ENCODE results near the gene CDKN2B-AS1. TPM values are rescaled to one million over a fixed set of nuclear protein-coding genes. Genes with fewer than 3 reads are reported as not detected.

CDKN2B-AS1 gene
- total RNA-seq, 1 experiment from 2014 or later = 8.4 TPM

GRCh38 chr9:22008384-22008716 is 13.8 kb downstream of the CDKN2B-AS1 start:
- peak overlapping the region; percentile 60 for H3K4me3 ChIP-seq
- no peak overlapping the region for H3K27ac ChIP-seq
- DNase-seq = no peak

GRCh38 chr9:22008717-22009505 is 14.3 kb downstream of the CDKN2B-AS1 start, which contains the start of gene CDKN2B:
Gene CDKN2B, minus strand, starts transcription at chr9:22009305. Its CDS starts 352 bp downstream, at chr9:22008953.
- Histone ChIP-seq H3K27ac (peak within 1 kb of the TSS; percentile 19; the same call in 1 of the 2 replicates), H3K36me3 (peaks cover 2% of the 10 kb centered on the region; the same call in 1 of the 2 replicates), H3K9me3 (replicated peaks) (no peaks in the 10 kb centered on the region), H3K4me1 (peaks cover 2% of the 10 kb centered on the region; the same call in 1 of the 2 replicates), H3K27me3 (no peaks in the 10 kb centered on the region), H3K4me3 (peak within 1 kb of the TSS; percentile 60)
- peak; percentile 94 to 95 for DNase-seq

More at GRCh38 chr9:22008384-22008716, 13.8 kb downstream of the CDKN2B-AS1 start:
- peaks cover 2% of the 10 kb centered on the region; the same call in 1 of the 2 replicates for H3K4me1 ChIP-seq
- no peaks in the 10 kb centered on the region for H3K27me3 ChIP-seq
- H3K9me3 ChIP-seq (replicated peaks) = no peaks in the 10 kb centered on the region
- peaks cover 2% of the 10 kb centered on the region; the same call in 1 of the 2 replicates for H3K36me3 ChIP-seq

GRCh38 chr9:22009506-22009867 is 14.9 kb downstream of the CDKN2B-AS1 start:
- Histone ChIP-seq H3K27ac (no peak overlapping the region), H3K36me3 (peaks cover 2% of the 10 kb centered on the region; the same call in 1 of the 2 replicates), H3K27me3 (no peaks in the 10 kb centered on the region), H3K9me3 (replicated peaks) (no peaks in the 10 kb centered on the region), H3K4me3 (peak overlapping the region; percentile 60), H3K4me1 (peaks cover 2% of the 10 kb centered on the region; the same call in 1 of the 2 replicates)
- no peak for DNase-seq

- peak; percentile 49 to 59 for DNase-seq
- H3K27ac ChIP-seq = no peak overlapping the region
These were observed 16.5 kb downstream of the CDKN2B-AS1 start for GRCh38 chr9:22010866-22011625.

GRCh38 chr9:22022396-22022795 is 27.8 kb downstream of the CDKN2B-AS1 start:
- no peak for DNase-seq
- no peak overlapping the region for H3K4me3 ChIP-seq
- 0 out of 2 replicates have a peak, but pooled peaks cover 2% of the 10 kb centered on the region for H3K36me3 ChIP-seq
- H3K27ac ChIP-seq = no peak overlapping the region
- H3K9me3 ChIP-seq (replicated peaks) = peaks cover 5% of the 10 kb centered on the region
- H3K4me1 ChIP-seq = no peaks in the 10 kb centered on the region
- H3K27me3 ChIP-seq = no peaks in the 10 kb centered on the region

More at GRCh38 chr9:22010866-22011625, 16.5 kb downstream of the CDKN2B-AS1 start:
- Histone ChIP-seq H3K9me3 (replicated peaks) (no peaks in the 10 kb centered on the region; the same call in 1 of the 2 replicates), H3K4me3 (no peak overlapping the region), H3K4me1 (peaks cover 2% of the 10 kb centered on the region; the same call in 1 of the 2 replicates), H3K36me3 (peaks cover 2% of the 10 kb centered on the region; the same call in 1 of the 2 replicates), H3K27me3 (no peaks in the 10 kb centered on the region)

GRCh38 chr9:22026696-22027095 is 32.1 kb downstream of the CDKN2B-AS1 start:
- Histone ChIP-seq H3K27ac (no peak overlapping the region), H3K27me3 (no peaks in the 10 kb centered on the region)

GRCh38 chr9:22028394-22028793 is 33.8 kb downstream of the CDKN2B-AS1 start:
- no peaks in the 10 kb centered on the region for H3K27me3 ChIP-seq
- no peak overlapping the region for H3K27ac ChIP-seq
- no peak overlapping the region for H3K4me3 ChIP-seq
- no peak for DNase-seq
- H3K4me1 ChIP-seq = no peaks in the 10 kb centered on the region
- H3K36me3 ChIP-seq = peaks cover 4% of the 10 kb centered on the region; the same call in 1 of the 2 replicates
- H3K9me3 ChIP-seq (replicated peaks) = no peaks in the 10 kb centered on the region

More at GRCh38 chr9:22026696-22027095, 32.1 kb downstream of the CDKN2B-AS1 start:
- no peak for DNase-seq
- peaks cover 5% of the 10 kb centered on the region; the same call in 1 of the 2 replicates for H3K9me3 ChIP-seq (replicated peaks)
- H3K4me3 ChIP-seq = no peak overlapping the region
- no peaks in the 10 kb centered on the region for H3K36me3 ChIP-seq
- no peaks in the 10 kb centered on the region for H3K4me1 ChIP-seq

- Histone ChIP-seq H3K9me3 (replicated peaks) (no peaks in the 10 kb centered on the region), H3K4me3 (no peak overlapping the region), H3K27ac (no peak overlapping the region), H3K36me3 (peaks cover 4% of the 10 kb centered on the region; the same call in 1 of the 2 replicates), H3K27me3 (no peaks in the 10 kb centered on the region), H3K4me1 (no peaks in the 10 kb centered on the region)
- no peak for DNase-seq
These were observed 34.6 kb downstream of the CDKN2B-AS1 start for GRCh38 chr9:22029231-22029630.

GRCh38 chr9:22030101-22030598 is 35.6 kb downstream of the CDKN2B-AS1 start:
- no peak overlapping the region for H3K4me3 ChIP-seq
- no peaks in the 10 kb centered on the region for H3K27me3 ChIP-seq
- peaks cover 4% of the 10 kb centered on the region; the same call in 1 of the 2 replicates for H3K36me3 ChIP-seq
- no peak overlapping the region for H3K27ac ChIP-seq
- H3K9me3 ChIP-seq (replicated peaks) = no peaks in the 10 kb centered on the region
- H3K4me1 ChIP-seq = no peaks in the 10 kb centered on the region
- DNase-seq = no peak

GRCh38 chr9:22031655-22032411 is 37.2 kb downstream of the CDKN2B-AS1 start:
- Histone ChIP-seq H3K4me3 (no peak overlapping the region), H3K27ac (no peak overlapping the region), H3K36me3 (peaks cover 4% of the 10 kb centered on the region; the same call in 1 of the 2 replicates), H3K9me3 (replicated peaks) (no peaks in the 10 kb centered on the region), H3K27me3 (no peaks in the 10 kb centered on the region), H3K4me1 (no peaks in the 10 kb centered on the region)
- no peak for DNase-seq

GRCh38 chr9:22033012-22033630 is 38.5 kb downstream of the CDKN2B-AS1 start:
- Histone ChIP-seq H3K4me1 (no peaks in the 10 kb centered on the region), H3K27ac (no peak overlapping the region), H3K4me3 (no peak overlapping the region), H3K36me3 (peaks cover 4% of the 10 kb centered on the region; the same call in 1 of the 2 replicates), H3K9me3 (replicated peaks) (no peaks in the 10 kb centered on the region), H3K27me3 (no peaks in the 10 kb centered on the region)
- no peak for DNase-seq

GRCh38 chr9:22035591-22036011 is 41.0 kb downstream of the CDKN2B-AS1 start:
- H3K4me3 ChIP-seq = no peak overlapping the region
- DNase-seq = no peak
- H3K27me3 ChIP-seq = no peaks in the 10 kb centered on the region
- no peaks in the 10 kb centered on the region for H3K9me3 ChIP-seq (replicated peaks)
- H3K36me3 ChIP-seq = peaks cover 4% of the 10 kb centered on the region; the same call in 1 of the 2 replicates
- H3K27ac ChIP-seq = no peak overlapping the region
- H3K4me1 ChIP-seq = peaks cover 3% of the 10 kb centered on the region

- no peaks in the 10 kb centered on the region for H3K9me3 ChIP-seq (replicated peaks)
- no peaks in the 10 kb centered on the region for H3K27me3 ChIP-seq
- peaks cover 4% of the 10 kb centered on the region; the same call in 1 of the 2 replicates for H3K36me3 ChIP-seq
- DNase-seq = no peak
- no peak overlapping the region for H3K4me3 ChIP-seq
- H3K27ac ChIP-seq = no peak overlapping the region
- peaks cover 17% of the 10 kb centered on the region for H3K4me1 ChIP-seq
These were observed 42.5 kb downstream of the CDKN2B-AS1 start for GRCh38 chr9:22036866-22037626.
